GM19467 (cell line): ENCODE data around the gene VPREB3.

Experiments
- ATAC-seq: cut with Tn5 transposase; IDR thresholded peaks from one replicate; pipeline ENCODE4 v1.9.1; 2021; ENCODE audit warnings: mild to moderate bottlenecking, moderate library complexity; ENCODE audit not compliant: unreplicated experiment

The VPREB3 gene

DNA sequence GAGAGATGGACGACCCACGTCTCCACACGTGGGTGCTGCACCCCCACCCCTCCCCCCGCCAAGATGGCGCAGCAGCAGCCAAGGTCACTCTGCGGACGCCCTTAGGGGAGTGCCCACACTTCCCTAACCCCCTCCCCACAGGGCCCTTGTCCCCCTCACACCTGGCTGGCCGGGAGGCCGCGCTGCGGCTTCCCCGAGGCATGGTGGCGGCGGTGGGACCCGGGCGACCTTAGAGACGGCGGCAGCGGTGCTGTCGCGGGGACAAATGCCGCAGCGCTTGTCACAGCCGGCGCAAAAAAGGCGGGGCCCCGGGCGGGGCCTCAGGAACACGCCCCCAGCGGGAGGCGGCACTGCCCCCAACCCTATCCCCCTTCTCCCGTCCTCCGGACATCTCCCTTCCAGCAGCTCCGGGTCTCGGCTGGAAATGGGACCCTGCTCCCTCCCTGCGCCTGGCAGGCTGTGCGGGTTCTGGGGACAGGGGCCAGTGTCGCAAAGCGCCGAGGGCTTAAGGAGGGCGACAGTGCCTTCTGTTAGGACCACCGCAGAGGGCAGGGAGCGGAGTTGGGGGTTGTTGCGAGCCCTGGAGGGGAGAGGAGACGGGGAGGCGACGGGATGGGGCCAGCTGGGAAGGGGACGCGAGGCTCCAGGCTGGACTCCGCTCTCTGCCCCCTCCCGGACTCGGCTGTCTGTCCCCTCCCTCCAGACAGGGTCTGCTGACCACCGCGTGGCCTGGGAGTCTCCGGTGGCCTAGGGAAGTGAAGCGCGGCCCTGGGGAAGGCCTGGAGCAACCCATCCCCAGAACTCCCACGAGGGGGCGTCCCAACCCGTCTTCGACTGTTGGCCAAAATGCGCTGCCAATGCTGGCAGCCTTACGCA is 13.7 kb upstream of the VPREB3 start, which contains the start of gene CHCHD10:
Gene CHCHD10 (minus strand): TSS at position 300 of the 876 bp plus-strand sequence. CDS start 98 bp downstream, at position 202.
- ATAC-seq = no peak

DNA sequence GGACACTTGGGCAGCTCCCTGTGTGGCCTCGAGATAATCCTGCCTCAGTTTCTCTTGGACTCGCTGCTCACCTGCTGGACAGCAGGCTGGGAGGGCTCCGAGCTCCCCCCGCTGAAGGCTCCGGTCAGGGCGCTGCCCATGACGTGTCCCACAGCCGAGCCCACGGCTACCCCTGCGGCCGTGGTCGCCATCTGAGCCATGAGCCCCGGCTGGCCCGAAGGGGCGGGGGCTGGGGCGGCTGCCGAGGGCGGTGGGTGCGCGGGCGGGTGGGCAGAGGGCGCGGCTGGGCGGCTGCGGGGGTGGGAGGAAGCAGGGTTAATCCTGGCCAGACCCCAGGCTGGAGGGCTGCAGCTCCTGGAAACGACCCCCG is 13.1 kb upstream of the VPREB3 start:
- no peak for ATAC-seq

DNA sequence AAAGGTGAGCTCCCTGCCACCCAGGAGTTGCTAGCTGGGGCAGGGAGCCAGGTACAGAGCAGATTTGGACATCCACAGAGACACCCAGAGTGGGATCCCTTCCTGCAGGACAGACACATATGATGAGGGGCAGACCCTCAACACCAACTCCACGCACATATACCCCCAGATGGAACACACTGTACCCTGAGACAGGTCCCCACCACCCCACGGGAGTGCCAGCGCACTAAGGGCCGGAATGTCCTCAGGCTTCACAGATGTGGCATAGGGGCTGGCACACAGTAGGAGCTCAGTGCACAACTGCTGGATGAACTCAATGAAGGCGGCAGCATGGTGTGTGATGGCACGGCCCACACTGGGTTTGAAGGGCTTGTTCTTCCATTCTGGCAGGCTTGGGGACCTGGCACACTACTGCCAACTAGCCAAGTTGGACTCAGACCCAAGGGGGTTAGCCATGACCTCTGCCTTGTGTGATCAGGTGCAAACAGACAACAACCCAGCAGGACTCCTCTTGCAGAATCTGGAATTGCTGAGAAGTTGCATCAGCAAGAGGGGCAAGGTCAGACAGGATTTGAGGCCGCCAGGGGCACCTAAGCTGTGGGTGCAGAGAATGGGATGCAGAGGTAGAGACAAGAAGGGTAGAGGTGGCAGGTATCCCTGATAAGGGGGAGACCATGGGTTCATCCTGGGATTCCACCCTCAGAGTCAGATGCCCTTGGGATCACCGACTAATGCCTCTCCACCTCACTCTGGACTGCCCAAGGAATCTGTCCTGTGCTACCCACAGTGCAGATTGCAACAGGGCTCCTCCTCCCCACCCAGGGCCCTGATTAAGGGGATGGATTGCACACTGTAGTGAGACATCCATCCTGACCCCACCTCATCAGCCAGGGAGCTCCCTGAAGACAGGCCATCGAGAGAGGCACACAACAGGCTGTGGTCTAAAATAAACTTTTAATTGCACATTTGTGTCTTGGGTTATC is 11.0 kb upstream of the VPREB3 start:
- ATAC-seq = no peak

DNA sequence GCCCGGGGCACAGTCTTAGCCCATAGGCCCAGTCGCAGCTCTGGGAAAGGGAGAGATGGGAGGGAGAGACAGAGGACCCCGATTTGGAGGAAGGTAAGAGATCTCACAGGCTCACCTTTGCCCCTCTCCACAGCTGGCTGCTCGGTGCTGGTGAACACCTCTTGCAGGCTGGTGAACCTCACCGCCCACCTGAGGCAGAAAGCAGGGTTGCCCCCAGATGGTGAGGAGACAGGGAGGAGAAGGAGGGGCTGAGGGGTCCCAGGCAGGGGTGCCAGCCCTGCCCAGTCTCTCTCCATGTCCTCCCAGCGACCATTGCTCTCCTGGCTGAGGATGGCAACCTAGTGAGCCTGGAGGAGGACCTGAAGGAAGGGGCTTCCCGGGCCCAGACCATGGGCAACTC is 9.7 kb upstream of the VPREB3 start:
- no peak for ATAC-seq

DNA sequence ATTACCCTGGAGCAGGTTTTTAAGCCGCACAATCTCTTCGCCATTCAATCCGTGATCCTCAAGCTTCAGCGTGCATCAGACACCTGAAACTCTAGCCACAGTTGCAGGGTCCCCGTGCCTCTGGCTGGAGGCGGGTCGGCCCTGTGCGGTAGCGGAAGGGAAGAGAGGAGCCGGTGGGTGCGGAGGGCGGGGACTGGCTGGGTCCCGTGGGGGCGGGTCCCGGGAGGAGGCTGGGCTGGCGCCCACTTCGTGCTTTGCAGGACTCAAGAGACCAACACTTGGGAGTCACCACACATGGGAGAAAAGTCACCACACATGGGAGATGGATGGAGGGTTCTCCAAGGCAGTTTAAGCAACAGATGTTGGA is 9.3 kb upstream of the VPREB3 start:
- no peak for ATAC-seq

DNA sequence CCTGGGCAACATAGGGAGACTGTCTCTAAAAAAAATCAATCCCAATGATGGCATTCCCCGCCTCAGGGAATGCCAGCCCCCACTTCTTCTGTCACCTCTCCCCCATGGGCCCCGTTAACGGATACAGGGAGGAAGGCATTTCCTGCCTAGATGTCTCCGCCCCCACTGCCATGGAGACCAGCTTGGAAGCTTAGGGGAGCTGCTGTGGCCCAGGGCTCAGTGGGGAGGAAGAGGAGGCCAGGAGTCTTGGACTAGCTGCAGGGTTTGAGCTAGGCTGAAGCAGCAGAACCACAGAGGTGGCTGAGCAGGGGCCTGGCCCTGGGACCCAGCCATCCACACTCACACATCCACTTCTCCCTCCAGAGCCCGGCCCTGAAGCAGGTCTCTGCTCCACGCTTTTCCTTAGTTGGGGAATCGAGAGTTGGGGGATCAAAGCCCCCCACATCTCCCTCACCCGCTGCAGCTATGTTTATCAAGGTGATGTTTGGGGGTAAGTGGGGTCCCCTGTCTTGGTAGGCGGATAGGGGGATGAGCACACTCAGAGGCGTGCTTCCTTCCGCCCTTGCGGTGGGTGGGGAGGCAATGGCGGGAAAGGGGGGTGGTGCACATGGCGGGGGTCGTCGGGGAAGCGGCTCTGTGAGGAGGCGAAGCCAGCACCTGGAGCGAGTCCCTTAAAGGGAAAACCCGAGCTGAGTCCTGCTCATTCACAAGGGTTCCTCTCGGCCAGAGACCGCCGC is 8.8 kb upstream of the VPREB3 start, which contains the start of gene C22orf15:
Gene C22orf15 (plus strand): TSS at position 149 of the 737 bp plus-strand sequence. CDS start 317 bp downstream, at position 466.
- ATAC-seq = no peak

DNA sequence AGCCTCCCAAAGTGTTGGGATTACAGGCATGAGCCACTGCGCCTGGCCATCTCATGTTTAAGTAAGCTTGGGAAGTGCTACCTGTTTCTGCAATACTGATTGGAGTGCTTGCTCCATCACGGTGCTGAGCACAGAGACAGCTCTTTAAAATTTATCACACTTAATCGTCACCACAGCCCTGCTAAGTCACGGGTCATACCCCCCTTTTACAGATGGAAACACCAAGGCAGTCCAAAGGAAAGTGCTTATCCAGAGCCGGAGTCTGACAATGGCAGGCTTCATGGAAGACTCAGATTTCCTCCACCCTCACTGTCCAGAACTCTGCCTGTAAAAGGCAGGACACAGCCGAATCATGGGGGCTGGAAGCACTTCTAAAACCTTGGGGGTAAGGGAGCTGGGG is 5.8 kb upstream of the VPREB3 start:
- ATAC-seq = no peak

DNA sequence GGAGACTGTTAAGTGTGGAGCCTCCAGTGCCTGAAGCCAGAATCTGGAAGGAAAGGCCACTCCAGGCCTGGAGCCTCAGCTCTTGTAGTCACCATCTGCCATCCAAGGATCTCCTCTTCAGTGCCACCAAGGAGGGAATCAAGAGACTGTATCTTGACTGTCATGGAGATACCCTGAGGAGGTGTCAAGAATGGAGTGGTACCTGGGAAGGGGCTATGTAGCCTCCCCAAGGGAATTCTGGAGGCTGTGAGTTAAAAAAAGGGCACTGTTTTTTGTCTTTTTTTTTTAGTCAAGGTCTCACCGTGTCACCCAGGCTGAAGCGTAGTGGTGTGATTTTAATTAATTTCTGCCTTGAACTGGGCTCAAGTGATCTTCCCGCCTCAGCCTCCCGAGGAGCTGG is 5.3 kb upstream of the VPREB3 start:
- no peak for ATAC-seq

DNA sequence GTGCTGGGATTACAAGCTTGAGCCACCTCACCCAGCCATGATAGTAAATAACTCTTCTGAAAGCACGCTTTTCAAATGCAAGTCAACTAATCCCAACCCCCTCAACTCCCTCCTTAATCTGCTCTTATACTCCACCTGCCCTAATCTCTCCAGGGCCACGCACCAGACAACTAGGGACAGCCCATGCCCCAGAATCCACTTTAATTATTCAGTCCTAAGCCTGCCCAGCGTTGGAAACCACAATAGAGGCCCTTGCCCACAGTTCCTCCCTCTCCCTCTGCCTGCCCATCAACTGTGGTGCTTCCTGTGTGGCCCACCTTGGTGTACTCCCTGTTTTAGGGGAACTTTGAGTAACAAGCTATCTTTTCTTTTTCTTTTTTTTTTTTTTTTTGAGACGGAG is 2.7 kb upstream of the VPREB3 start:
- no peak for ATAC-seq

DNA sequence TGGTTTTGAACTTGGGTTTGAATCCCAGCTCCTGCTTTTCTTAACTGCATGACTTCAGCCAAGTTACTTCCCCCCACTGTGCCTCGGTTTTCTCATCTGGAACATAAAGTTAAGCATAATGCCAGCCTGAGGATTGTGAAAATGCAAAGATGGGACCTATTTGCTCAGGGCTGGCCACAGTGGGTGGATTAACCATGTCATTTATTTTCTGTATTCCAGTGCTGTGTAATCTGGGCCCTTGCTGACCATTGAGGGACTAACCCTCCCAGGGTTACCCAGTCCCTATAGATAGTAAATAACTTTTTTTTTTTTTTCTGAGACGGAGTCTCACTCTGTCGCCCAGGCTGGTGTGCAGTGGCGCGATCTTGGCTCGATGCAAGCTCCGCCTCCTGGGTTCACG is 1.5 kb upstream of the VPREB3 start:
- ATAC-seq = no peak

DNA sequence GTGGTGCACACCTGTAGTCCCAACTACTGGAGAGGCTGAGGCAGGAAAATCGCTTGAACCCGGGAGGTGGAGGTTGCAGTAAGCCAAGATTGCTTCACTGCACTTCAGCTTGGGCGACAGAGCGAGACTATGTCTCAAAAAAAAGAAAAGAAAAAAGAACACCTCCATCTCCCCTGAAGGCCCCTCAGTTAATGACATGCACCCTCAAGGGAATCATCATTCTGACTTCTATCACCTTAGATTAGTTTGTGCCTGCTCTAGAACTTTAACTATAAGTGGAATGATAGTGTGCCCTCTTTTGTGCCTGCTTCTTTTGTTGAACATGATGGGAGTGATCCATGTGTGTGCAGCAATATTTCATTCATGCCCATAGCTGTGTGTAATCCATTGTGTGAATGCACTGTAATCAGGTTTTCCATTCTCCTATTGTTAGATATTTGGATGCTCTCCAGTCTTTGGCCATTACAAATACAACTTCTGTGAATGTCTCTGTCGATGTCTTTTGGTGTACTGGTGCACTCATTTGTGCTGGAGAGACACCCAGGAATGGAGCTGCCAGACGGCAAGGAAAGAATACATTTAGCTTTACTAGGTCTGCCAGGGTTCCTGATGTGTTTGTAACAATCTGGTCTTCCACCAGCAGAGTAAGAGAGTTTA is 883 bp upstream of the VPREB3 start:
- no peak for ATAC-seq

DNA sequence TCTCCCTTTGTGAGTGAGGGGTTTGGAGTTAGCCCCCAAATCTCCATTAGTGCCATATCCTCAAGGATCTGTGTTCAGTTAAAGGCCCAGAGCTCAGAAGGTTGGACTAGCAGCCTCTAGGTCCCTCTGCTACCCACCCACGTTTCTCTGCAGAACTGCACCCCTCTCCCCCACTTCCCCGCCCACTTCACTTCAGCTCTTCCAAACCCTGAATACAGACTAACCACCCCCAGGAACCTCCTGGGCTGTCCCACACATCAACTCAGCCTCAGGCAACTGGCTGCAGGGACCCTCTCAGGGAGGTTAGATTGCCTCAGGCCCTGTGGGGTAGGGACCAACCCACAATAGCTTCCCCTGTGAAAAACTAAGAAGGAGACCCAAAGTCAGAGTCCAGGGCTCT is 840 bp downstream of the VPREB3 start:
- no peak for ATAC-seq

DNA sequence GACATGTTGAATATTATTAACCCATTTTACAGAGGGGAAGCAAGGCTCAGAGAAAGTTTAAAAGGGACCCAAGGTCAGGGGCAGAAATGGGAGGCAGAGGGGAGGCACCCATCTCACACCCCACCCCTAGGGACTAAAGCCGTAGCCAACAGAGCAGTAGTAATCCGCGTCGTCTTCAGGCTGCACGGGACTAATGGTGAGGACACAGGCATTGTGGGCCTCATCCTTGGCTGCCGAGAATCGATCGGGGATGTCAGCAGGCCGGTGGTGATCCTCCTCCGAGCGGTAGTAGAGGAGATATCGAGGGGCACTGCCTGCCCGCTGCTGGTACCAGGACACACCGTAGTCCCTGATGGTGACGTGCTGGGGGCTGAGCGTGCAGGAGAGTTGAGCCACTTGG is 1.5 kb downstream of the VPREB3 start:
- ATAC-seq = no peak

DNA sequence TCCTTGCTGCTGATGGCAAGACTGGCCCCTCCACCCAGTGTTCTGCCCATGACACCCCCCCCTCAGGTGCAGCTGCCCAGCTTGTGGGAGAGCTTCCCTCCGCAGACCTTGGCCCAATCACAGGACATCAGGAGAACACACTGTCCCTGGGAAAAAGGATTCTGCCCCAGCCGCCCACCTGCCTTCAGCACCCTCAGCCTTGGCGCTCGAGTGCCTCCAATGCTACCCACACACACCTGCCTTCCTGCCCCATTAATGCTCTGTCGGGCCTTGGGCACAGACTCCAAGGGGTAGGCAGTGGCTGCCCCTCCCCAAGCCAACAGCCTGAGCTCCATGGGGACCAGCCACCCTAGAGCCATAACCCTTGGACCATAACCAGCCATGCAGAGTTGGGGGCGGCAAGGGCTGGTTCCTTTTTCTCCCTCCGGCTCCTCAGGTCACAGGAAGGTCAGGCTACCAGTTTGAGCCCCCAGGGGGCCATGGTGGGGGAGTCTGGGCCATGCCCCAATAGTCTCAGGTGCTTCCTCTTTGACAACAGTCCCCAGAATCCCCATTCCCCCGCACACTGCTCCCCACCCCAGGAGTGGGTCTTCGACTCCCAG is 2.0 kb downstream of the VPREB3 start:
- no peak for ATAC-seq

DNA sequence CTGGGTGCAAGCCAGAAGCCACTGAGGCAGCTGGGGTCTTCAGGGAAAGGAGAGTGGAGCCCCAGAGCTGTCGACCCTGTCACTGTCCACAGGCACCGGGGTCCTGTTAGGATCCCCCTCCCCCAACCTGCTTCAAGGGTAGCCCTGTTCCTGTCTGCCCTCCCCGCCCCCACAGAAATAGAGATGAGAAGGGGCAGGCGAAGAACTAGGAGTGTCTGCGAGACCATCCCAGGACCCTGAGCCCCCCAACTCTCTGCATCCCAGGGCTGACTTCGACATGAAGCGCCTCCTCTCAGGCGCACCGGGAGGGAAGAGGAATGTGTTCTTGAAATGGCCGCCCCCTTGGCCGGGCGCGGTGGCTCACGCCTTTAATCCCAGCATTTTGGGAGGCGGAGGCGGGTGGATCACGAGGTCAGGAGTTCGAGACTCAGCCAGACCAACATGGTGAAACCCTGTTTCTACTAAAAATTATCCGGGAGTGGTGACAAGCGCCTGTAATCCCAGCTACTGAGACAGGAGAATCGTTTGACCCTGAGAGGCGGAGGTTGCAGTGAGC is 2.7 kb downstream of the VPREB3 start:
- peak; percentile 6 for ATAC-seq

DNA sequence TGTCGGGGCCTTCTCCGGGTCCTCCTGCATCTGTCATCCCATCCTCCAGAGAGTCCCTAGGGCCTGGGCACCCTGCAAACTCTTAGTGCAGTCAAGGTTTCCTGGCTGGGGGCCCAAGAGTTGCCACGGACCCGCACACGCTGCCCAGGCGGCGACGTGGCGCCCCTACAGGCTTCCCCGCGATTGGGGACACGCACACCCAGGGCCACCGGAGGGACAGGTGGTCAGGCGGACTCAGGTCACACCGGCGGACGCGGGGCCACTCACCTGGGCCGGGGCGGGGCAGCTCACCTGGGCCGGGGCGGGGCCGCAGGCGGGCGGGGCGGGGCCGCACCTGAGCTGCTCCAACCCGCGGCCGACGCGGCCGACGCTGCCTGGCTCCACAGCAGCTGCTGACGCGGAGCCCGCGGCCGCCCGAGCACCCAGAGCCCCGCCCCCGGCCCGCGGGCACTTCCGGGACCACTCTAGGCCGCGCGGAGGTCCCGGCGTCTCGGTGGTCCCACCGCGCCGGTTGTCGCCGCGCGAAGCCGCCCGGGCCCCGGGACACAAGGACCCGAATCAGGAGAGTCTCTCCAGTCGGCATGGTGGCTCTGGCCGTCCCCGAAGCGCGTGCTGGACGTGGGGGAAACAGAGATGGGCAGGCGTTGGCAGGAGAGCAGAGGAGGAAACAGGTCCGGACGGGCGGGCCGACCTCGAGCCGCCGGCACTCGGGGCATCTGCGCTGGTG is 3.3 kb downstream of the VPREB3 start, which contains the start of gene ZNF70:
Gene ZNF70 (minus strand): TSS at position 399 of the 727 bp plus-strand sequence. CDS start 5,972 bp downstream, outside the sequence.
- peak; percentile 65 for ATAC-seq

DNA sequence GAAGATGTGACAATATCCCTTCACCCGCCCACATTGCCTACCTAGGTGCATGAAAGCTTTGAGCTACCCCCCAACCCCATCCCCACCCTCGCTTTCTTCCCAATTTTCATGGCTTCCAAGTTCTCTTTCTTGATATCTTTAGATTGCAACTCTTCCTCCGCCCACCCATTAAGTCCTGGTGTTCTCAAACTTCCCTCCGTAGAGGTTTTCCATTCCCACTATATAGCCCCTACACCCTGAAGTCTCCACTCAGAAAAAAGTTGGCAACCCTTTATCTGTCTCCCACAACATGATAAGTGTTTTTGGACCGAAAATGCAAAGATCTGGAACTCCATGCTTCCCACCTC is 3.9 kb downstream of the VPREB3 start:
- no peak for ATAC-seq

DNA sequence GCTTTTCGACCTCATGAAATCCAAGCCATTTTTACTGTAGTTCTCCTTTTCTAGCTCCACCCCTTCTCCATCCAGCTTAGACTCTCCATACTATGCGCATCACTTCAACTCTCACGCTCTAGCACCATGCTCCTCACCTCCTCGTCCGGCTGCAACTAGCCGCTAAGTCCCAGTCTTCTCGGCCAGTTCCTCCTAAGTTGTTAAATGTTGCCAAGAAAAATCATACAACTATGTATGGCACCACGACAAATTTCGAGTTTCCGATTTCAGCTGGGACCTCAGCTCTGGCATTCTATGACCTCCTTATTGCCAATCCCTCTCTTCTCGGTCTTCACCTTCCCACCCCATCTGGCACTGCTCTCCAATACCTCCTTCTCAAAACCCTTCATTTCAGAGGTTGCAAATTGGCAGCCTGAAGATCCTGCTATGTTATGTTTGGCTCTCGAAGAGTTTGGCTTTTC is 4.4 kb downstream of the VPREB3 start:
- ATAC-seq = no peak

DNA sequence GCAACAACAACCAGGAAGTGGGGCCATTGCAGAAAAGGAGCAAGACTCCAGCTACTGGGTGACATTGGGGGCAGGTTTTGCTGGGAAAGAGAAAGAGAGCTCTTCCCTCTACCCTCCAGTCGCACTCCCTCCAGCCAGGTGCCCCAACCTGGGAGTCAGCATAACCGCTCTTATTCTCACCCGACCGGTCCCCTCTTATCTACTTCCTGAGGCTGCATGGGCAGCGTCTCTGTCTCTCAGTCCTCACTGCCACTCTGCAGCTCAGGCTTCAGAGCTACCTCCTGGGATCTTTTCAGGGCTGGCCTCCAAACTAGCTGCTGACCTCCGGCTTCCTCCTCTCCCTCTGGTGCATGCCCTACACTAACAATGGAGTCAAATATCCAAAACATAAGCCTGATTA is 8.4 kb downstream of the VPREB3 start:
- ATAC-seq = no peak
